ENCODE measurements around the gene LENEP.

DNA sequence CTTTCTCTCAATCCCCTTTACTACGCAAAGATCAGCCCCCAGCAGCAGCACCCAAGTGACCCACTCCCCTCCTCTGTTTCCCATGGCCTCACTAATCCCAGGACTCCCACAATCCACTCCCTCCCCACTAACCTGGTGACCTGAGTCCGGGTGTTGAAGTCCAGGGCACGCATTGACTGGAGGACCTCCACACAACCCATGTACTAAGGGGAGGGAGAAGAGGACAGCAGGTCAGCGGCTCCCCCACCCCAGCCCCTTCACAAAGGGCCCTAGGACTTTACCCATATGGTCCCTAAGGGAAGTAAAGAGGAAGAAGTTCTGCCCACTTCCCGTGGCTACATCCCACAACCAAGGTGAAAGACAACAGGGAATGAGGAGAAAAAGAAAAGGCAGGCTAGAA, 24.1 kb upstream of the LENEP start:
- TF ChIP-seq EP300 (IDR thresholded peaks at IDR 0.05; ENCODE audit: low read depth) = no peak
- TF ChIP-seq, protein P1, sequence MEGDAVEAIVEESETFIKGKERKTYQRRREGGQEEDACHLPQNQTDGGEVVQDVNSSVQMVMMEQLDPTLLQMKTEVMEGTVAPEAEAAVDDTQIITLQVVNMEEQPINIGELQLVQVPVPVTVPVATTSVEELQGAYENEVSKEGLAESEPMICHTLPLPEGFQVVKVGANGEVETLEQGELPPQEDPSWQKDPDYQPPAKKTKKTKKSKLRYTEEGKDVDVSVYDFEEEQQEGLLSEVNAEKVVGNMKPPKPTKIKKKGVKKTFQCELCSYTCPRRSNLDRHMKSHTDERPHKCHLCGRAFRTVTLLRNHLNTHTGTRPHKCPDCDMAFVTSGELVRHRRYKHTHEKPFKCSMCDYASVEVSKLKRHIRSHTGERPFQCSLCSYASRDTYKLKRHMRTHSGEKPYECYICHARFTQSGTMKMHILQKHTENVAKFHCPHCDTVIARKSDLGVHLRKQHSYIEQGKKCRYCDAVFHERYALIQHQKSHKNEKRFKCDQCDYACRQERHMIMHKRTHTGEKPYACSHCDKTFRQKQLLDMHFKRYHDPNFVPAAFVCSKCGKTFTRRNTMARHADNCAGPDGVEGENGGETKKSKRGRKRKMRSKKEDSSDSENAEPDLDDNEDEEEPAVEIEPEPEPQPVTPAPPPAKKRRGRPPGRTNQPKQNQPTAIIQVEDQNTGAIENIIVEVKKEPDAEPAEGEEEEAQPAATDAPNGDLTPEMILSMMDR (IDR thresholded peaks at IDR 0.05) = no peak
- TF ChIP-seq POLR2A (IDR thresholded peaks at IDR 0.05) = no peak
- no peak for TF ChIP-seq POLR2AphosphoS5 (IDR thresholded peaks at IDR 0.05)

All from transverse colon (tissue), 4 donors.